GM23248 (cell line): ENCODE measurements around the gene NDUFB10. TPM values are rescaled to one million over a fixed set of nuclear protein-coding genes. Genes with fewer than 3 reads are reported as not detected.

Source experiments
- DNase-seq: peaks from one replicate; pipeline ENCODE4 v3.0.0-alpha.2; 2015
- H2AFZ ChIP-seq: fragments of 200-600 bp; sonication (generic); 2 replicates; pipeline ENCODE4 v1.6.1; 2016; ENCODE audit warnings: antibody characterized with exemption
- H3F3A ChIP-seq: fragments of 200-600 bp; sonication (generic); 2 replicates; pipeline ENCODE4 v1.6.1; 2016; ENCODE audit warnings: mild to moderate bottlenecking, antibody characterized with exemption, mixed run types; ENCODE audit not compliant: insufficient read depth
- H3K27ac ChIP-seq: fragments of 200-600 bp; sonication (generic); 2 replicates; pipeline ENCODE4 v1.5.1; 2016; ENCODE audit warnings: mild to moderate bottlenecking
- H3K27me3 ChIP-seq: fragments of 200-600 bp; sonication (generic); replicated peaks from 2 replicates; pipeline ENCODE4 v1.6.1; 2016; ENCODE audit warnings: mild to moderate bottlenecking; ENCODE audit not compliant: insufficient read depth
- H3K36me3 ChIP-seq: fragments of 200-600 bp; sonication (generic); 2 replicates; pipeline ENCODE4 v1.6.1; 2016; ENCODE audit warnings: low read depth, mild to moderate bottlenecking
- H3K4me1 ChIP-seq: fragments of 200-600 bp; sonication (generic); 2 replicates; pipeline ENCODE4 v1.6.1; 2016; ENCODE audit warnings: mild to moderate bottlenecking; ENCODE audit not compliant: insufficient read depth
- H3K4me2 ChIP-seq: fragments of 200-600 bp; sonication (generic); one replicate; pipeline ENCODE4 v1.6.1; 2016; ENCODE audit warnings: mild to moderate bottlenecking; ENCODE audit not compliant: unreplicated experiment
- H3K4me3 ChIP-seq: fragments of 200-600 bp; sonication (generic); 2 replicates; pipeline ENCODE4 v1.5.1; 2016; ENCODE audit warnings: mild to moderate bottlenecking
- H3K79me2 ChIP-seq: fragments of 200-600 bp; sonication (generic); 2 replicates; pipeline ENCODE4 v1.6.1; 2016; ENCODE audit warnings: mild to moderate bottlenecking; ENCODE audit not compliant: insufficient read depth
- H3K9ac ChIP-seq: fragments of 200-600 bp; sonication (generic); 2 replicates; pipeline ENCODE4 v1.6.1; 2016; ENCODE audit warnings: mild to moderate bottlenecking
- H3K9me2 ChIP-seq: fragments of 200-600 bp; sonication (generic); 2 replicates; pipeline ENCODE4 v1.6.1; 2016; ENCODE audit warnings: mixed run types, mild to moderate bottlenecking, moderate library complexity; ENCODE audit not compliant: insufficient read depth
- H3K9me3 ChIP-seq: fragments of 200-600 bp; sonication (generic); one replicate; pipeline ENCODE4 v1.6.1; 2017; ENCODE audit warnings: low read depth
- H4K20me1 ChIP-seq: fragments of 200-600 bp; sonication (generic); 2 replicates; pipeline ENCODE4 v1.6.0; 2016; ENCODE audit not compliant: insufficient read depth
- EZH2 ChIP-seq: fragments of 200-600 bp; sonication (generic); IDR thresholded peaks from 2 replicates; pipeline ENCODE4 v1.6.1; 2018; ENCODE audit warnings: antibody characterized with exemption, mild to moderate bottlenecking; ENCODE audit not compliant: insufficient read depth, poor library complexity, severe bottlenecking
- EZH2phosphoT487 ChIP-seq: fragments of 200-600 bp; sonication (generic); IDR thresholded peaks from 2 replicates; pipeline ENCODE4 v1.6.1; 2018; ENCODE audit warnings: antibody characterized with exemption, moderate library complexity, mild to moderate bottlenecking, low read depth; ENCODE audit not compliant: insufficient read depth
- WGBS, 2 experiments: methylation state at CpG; one replicate each; pipeline ENCODE4 v1.1.6; 2015 to 2017; ENCODE audit warnings: low lambda C conversion rate in 2 of 2, low coverage in 1 of 2; ENCODE audit errors: missing lambda C conversion rate in 2 of 2; 5-methylcytosine and 5-hydroxymethylcytosine counted together
- in situ Hi-C: fragments of 300-500 bp; cut with MboI; formaldehyde crosslinking; loops from 2 replicates; pipeline ENCODE4 v1.15.0; 2020
- polyA plus RNA-seq: library from polyadenylated mRNA; unstranded; fragments of >200 nt; fragmentation: Nextera tagmentation; extraction: Ambion mirVana; gene quantifications from 2 replicates; pipeline ENCODE4 v1.2.1, GENCODE V29; 2016
- total RNA-seq: library from RNA; depleted of rRNA; stranded (reverse); fragments of >200 nt; shearing (Covaris generic); gene quantifications from 2 replicates; pipeline ENCODE4 v1.2.3, GENCODE V29; 2014

NDUFB10 gene
- total and polyA plus RNA-seq, 2 experiments from 2014 or later = 136 to 266 TPM

- Histone ChIP-seq H3K9me2 (no peaks in the 10 kb centered on the region), H2AFZ (no peak overlapping the region), H3K4me3 (no peak overlapping the region), H3K9ac (no peak overlapping the region), H3K79me2 (no peaks in the 10 kb centered on the region), H3K27ac (no peak overlapping the region), H4K20me1 (no peaks in the 10 kb centered on the region), H3K9me3 (no peaks in the 10 kb centered on the region), H3K36me3 (no peaks in the 10 kb centered on the region), H3K4me1 (no peaks in the 10 kb centered on the region), H3K4me2 (no peak overlapping the region), H3K27me3 (peaks cover 23% of the 10 kb centered on the region), H3F3A (no peaks in the 10 kb centered on the region)
- TF ChIP-seq EZH2 (no peak), EZH2phosphoT487 (no peak)
- no peak for DNase-seq
- 33 to 48% methylated on average over 14 to 17 of the region's 21 CpGs for WGBS, 2 experiments
- in situ Hi-C loops = no loop called here
Measured at GRCh38 chr16:1913327-1914083, 45.8 kb upstream of the NDUFB10 start.

GRCh38 chr16:1914084-1914608 lies 45.2 kb upstream of the NDUFB10 start:
- no peaks in the 10 kb centered on the region for H4K20me1 ChIP-seq
- 29 to 36% methylated on average over 12 to 13 of the region's 15 CpGs for WGBS, 2 experiments

GRCh38 chr16:1914988-1915387 lies 44.4 kb upstream of the NDUFB10 start:
- no peak overlapping the region for H2AFZ ChIP-seq
- no peaks in the 10 kb centered on the region for H3K4me1 ChIP-seq
- H3K27me3 ChIP-seq = peaks cover 36% of the 10 kb centered on the region
- no peaks in the 10 kb centered on the region for H3K79me2 ChIP-seq
- H3K4me2 ChIP-seq = no peak overlapping the region
- no peaks in the 10 kb centered on the region for H3K36me3 ChIP-seq
- WGBS, 2 experiments = 48 to 61% methylated on average over 6 to 8 of the region's 8 CpGs
- no peaks in the 10 kb centered on the region for H3K9me2 ChIP-seq
- H3K4me3 ChIP-seq = no peak overlapping the region
- in situ Hi-C loops = no loop called here
- no peak overlapping the region for H3K9ac ChIP-seq
- no peaks in the 10 kb centered on the region for H3F3A ChIP-seq
- DNase-seq = no peak
- no peak for TF ChIP-seq EZH2
- no peak for TF ChIP-seq EZH2phosphoT487
- no peaks in the 10 kb centered on the region for H3K9me3 ChIP-seq
- H3K27ac ChIP-seq = no peak overlapping the region
- no peaks in the 10 kb centered on the region for H4K20me1 ChIP-seq

More at GRCh38 chr16:1914084-1914608, 45.2 kb upstream of the NDUFB10 start:
- Histone ChIP-seq H3K9me2 (no peaks in the 10 kb centered on the region), H2AFZ (no peak overlapping the region), H3K4me3 (no peak overlapping the region), H3K9me3 (no peaks in the 10 kb centered on the region), H3F3A (no peaks in the 10 kb centered on the region), H3K4me1 (no peaks in the 10 kb centered on the region), H3K27ac (no peak overlapping the region), H3K27me3 (peaks cover 30% of the 10 kb centered on the region), H3K36me3 (no peaks in the 10 kb centered on the region), H3K9ac (no peak overlapping the region), H3K79me2 (no peaks in the 10 kb centered on the region), H3K4me2 (no peak overlapping the region)
- in situ Hi-C loops = no loop called here
- TF ChIP-seq EZH2phosphoT487 (no peak), EZH2 (no peak)
- no peak for DNase-seq

GRCh38 chr16:1915732-1916639 lies 43.4 kb upstream of the NDUFB10 start:
- H3K9me2 ChIP-seq = no peaks in the 10 kb centered on the region
- in situ Hi-C loops = no loop called here
- no peak overlapping the region for H3K4me3 ChIP-seq
- no peaks in the 10 kb centered on the region for H3F3A ChIP-seq
- no peaks in the 10 kb centered on the region for H3K9me3 ChIP-seq
- no peaks in the 10 kb centered on the region for H3K79me2 ChIP-seq
- TF ChIP-seq EZH2 (no peak), EZH2phosphoT487 (no peak)
- H3K4me1 ChIP-seq = no peaks in the 10 kb centered on the region
- no peak overlapping the region for H2AFZ ChIP-seq
- peaks cover 41% of the 10 kb centered on the region for H3K27me3 ChIP-seq
- DNase-seq = no peak
- no peak overlapping the region for H3K4me2 ChIP-seq
- 62 to 68% methylated on average over 21 to 25 of the region's 25 CpGs for WGBS, 2 experiments
- H3K27ac ChIP-seq = no peak overlapping the region
- H4K20me1 ChIP-seq = no peaks in the 10 kb centered on the region
- no peaks in the 10 kb centered on the region for H3K36me3 ChIP-seq
- no peak overlapping the region for H3K9ac ChIP-seq
